HG02943 (cell line): ENCODE data around the gene UVRAG.
"Not testable (repeated sequence)": the region's sequence is repeated elsewhere in the genome, so short reads cannot be mapped to it uniquely, and the experiment has no call there.

Experiments used
- ATAC-seq: cut with Tn5 transposase; IDR thresholded peaks from one replicate; pipeline ENCODE4 v1.9.1; 2021; ENCODE audit warnings: mild to moderate bottlenecking, low read depth, moderate library complexity; ENCODE audit not compliant: unreplicated experiment

Gene UVRAG

GRCh38 chr11:75910426-75911145 lies 95.6 kb downstream of the UVRAG start:
- no peak for ATAC-seq

- ATAC-seq: no peak
Measured at GRCh38 chr11:75911459-75911858, 96.4 kb downstream of the UVRAG start.

- ATAC-seq: no peak
Measured at GRCh38 chr11:75913984-75914383, 99.0 kb downstream of the UVRAG start.

GRCh38 chr11:75916882-75917281 lies 101.9 kb downstream of the UVRAG start:
- ATAC-seq: no peak

GRCh38 chr11:75918331-75918730 lies 103.3 kb downstream of the UVRAG start:
- no peak for ATAC-seq

GRCh38 chr11:75919525-75919924 lies 104.5 kb downstream of the UVRAG start:
- no peak for ATAC-seq

GRCh38 chr11:75920848-75921247 lies 105.8 kb downstream of the UVRAG start:
- no peak for ATAC-seq

GRCh38 chr11:75921808-75922207 lies 106.8 kb downstream of the UVRAG start:
- ATAC-seq: no peak

- no peak for ATAC-seq
Measured at GRCh38 chr11:75924966-75925784, 110.2 kb downstream of the UVRAG start.

GRCh38 chr11:75925785-75926164 lies 110.8 kb downstream of the UVRAG start:
- ATAC-seq: no peak

- no peak for ATAC-seq
Measured at GRCh38 chr11:75929706-75930105, 114.7 kb downstream of the UVRAG start.

GRCh38 chr11:75930534-75930933 lies 115.5 kb downstream of the UVRAG start:
- ATAC-seq: no peak

- no peak for ATAC-seq
Measured at GRCh38 chr11:75931124-75931523, 116.1 kb downstream of the UVRAG start.

GRCh38 chr11:75933736-75934135 lies 118.7 kb downstream of the UVRAG start:
- ATAC-seq: not testable (repeated sequence)

GRCh38 chr11:75934851-75935250 lies 119.8 kb downstream of the UVRAG start:
- ATAC-seq: no peak

- ATAC-seq: no peak
Measured at GRCh38 chr11:75938543-75938942, 123.5 kb downstream of the UVRAG start.

- no peak for ATAC-seq
Measured at GRCh38 chr11:75939516-75939915, 124.5 kb downstream of the UVRAG start.

GRCh38 chr11:75939992-75940391 lies 125.0 kb downstream of the UVRAG start:
- ATAC-seq: no peak

GRCh38 chr11:75940911-75941310 lies 125.9 kb downstream of the UVRAG start:
- ATAC-seq: no peak

GRCh38 chr11:75944515-75944914 lies 129.5 kb downstream of the UVRAG start:
- ATAC-seq: no peak

- ATAC-seq: no peak
Measured at GRCh38 chr11:75945446-75945845, 130.4 kb downstream of the UVRAG start.

GRCh38 chr11:75945947-75946346 lies 130.9 kb downstream of the UVRAG start:
- ATAC-seq: no peak
